ENCODE measurements around the gene CCDC134.

The CCDC134 gene

DNA sequence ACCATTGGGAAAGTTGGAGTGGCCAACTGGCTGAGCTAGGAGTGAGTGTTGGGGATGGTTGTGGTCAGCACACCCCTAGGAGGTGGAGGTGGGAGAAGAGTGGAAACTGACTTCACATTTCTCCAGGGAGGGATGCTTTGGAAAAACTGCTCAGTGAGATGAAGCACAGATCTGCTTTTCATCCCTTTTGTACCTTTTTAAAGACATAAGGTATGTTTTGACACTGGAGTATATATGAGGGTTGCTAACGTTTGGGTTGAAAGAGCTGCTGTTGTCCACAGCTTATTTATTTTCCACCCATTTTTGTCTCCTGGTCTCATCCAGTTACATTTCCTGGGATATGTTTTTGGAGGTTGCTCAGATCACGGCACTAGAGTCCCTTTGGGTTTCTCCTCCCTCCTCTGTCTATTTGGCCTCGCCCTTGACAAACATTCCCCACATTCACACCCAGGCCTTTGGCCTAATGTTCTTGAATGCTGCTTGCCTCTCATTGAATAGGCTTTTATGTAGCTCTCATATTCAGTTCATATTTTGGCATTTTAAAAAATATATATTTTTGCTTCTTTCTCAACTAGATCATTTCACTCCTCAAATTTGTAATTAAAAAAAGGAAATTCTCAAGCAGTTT lies 40.7 kb downstream of the CCDC134 start:
- peaks cover 14% of the 10 kb centered on the region for H3K4me1 ChIP-seq (ENCODE audit: control insufficient read depth, insufficient read depth, low read length)
- TF ChIP-seq, protein P1, sequence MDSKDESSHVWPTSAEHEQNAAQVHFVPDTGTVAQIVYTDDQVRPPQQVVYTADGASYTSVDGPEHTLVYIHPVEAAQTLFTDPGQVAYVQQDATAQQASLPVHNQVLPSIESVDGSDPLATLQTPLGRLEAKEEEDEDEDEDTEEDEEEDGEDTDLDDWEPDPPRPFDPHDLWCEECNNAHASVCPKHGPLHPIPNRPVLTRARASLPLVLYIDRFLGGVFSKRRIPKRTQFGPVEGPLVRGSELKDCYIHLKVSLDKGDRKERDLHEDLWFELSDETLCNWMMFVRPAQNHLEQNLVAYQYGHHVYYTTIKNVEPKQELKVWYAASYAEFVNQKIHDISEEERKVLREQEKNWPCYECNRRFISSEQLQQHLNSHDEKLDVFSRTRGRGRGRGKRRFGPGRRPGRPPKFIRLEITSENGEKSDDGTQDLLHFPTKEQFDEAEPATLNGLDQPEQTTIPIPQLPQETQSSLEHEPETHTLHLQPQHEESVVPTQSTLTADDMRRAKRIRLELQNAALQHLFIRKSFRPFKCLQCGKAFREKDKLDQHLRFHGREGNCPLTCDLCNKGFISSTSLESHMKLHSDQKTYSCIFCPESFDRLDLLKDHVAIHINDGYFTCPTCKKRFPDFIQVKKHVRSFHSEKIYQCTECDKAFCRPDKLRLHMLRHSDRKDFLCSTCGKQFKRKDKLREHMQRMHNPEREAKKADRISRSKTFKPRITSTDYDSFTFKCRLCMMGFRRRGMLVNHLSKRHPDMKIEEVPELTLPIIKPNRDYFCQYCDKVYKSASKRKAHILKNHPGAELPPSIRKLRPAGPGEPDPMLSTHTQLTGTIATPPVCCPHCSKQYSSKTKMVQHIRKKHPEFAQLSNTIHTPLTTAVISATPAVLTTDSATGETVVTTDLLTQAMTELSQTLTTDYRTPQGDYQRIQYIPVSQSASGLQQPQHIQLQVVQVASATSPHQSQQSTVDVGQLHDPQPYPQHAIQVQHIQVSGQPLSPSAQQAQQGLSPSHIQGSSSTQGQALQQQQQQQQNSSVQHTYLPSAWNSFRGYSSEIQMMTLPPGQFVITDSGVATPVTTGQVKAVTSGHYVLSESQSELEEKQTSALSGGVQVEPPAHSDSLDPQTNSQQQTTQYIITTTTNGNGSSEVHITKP (tag by site-specific recombination; IDR thresholded peaks at IDR 0.05), result peak; percentile 98
- TF ChIP-seq ZNF561 (tag by site-specific recombination; IDR thresholded peaks at IDR 0.05; ENCODE audit: borderline replicate concordance) (no peak), KLF1 (tag by site-specific recombination; IDR thresholded peaks at IDR 0.05) (peak; percentile 62; the same call in 1 of the 2 replicates)
- ChIA-PET CTCF (interaction anchor here (1.0 to 1.1 kb wide), 2 partner anchors 119 to 144 kb away, joined by 3 read pairs; no protein-coding TSS in a partner anchor), POLR2A (interaction anchor here (1.3 kb wide), 1 partner anchor 8 kb away, joined by 3 read pairs; the partner anchor contains the start of gene SREBF2)
- no peaks in the 10 kb centered on the region for H3K9me3 ChIP-seq (ENCODE audit: control insufficient read depth, insufficient read depth, low read depth, low read length)
- peaks cover 18 to 20% of the 10 kb centered on the region in 2 experiments for H3K36me3 ChIP-seq (ENCODE audit: control insufficient read depth in 2 of 2, insufficient read depth in 1 of 2, low read length in 2 of 2)
- H3K27ac ChIP-seq (ENCODE audit: extremely low read depth, low read depth, low read length), result no peak overlapping the region
- H3K4me3 ChIP-seq (ENCODE audit: low read depth, low read length), result no peak overlapping the region

DNA sequence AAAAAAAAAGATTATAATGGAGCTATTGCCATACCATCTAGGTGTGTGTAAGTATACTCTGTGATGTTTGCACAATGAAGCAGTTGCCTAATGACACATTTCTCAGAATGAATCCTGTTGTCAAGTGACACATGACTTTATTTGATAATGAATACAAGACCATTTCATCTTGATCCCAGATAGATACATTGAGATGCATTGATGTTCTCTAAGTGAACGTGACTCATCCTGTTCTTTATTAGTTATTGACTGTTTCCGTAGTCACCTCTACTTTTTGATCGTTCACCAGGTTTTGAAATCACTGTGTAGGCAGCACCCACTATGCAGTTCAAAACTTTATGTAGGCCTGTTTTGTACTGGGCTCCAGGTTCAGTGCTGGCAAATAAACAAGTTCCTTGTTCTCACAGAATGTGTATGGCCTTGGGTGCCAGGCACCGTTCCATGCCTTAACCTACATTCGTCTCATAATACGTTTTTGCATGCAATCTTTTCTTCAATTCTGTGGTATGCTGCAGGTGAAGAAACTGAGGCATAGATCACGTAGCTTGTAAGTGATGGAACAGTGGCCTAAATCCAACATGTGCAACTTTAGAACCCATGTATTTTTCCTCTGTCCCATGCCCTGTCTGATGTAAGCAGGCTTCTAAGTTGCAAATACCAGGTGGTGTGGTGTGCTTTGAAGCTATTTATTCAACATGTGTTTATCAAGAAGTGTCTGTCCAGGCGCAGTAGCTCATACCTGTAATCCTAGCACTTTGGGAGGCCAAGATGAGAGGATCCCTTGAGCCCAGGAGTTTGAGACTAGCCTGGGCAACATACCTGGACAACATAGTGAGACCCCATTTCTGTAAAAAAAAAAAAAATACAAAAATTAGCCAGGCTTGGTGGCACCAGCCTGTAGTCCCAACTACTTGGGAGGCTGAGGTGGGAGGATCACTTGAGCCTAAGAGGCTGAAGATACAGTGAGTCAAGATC lies 42.8 kb downstream of the CCDC134 start:
- Histone ChIP-seq H3K36me3 (ENCODE audit: control insufficient read depth in 2 of 2, insufficient read depth in 1 of 2, low read length in 2 of 2) (peaks cover 10% of the 10 kb centered on the region in 2 experiments; a peak in 2 of 3 replicates), H3K4me3 (ENCODE audit: low read depth, low read length) (no peak overlapping the region), H3K9me3 (ENCODE audit: control insufficient read depth, insufficient read depth, low read depth, low read length) (no peaks in the 10 kb centered on the region), H3K4me1 (ENCODE audit: control insufficient read depth, insufficient read depth, low read length) (peaks cover 23% of the 10 kb centered on the region), H3K27ac (ENCODE audit: extremely low read depth, low read depth, low read length) (no peak overlapping the region)
- CTCF ChIA-PET, result interaction anchor here (1.3 to 4.9 kb wide), 3 partner anchors 14 to 146 kb away, joined by 5 to 35 read pairs (median 16); no protein-coding TSS in a partner anchor
- POLR2A ChIA-PET, result interaction anchor here (0.5 to 1.4 kb wide), 3 partner anchors 9 to 104 kb away, joined by 3 to 5 read pairs (median 3); partner anchors contain the start of gene CENPM
- TF ChIP-seq ZNF155 (tag by site-specific recombination; IDR thresholded peaks at IDR 0.05) (no peak), GLI2 (tag by site-specific recombination; IDR thresholded peaks at IDR 0.05; ENCODE audit: borderline replicate concordance, low read depth) (no peak), SCRT2 (tag by site-specific recombination; IDR thresholded peaks at IDR 0.05) (peak; percentile 49), ZFHX2 (tag by site-specific recombination; conservative IDR thresholded peaks at IDR 0.05) (0 out of 2 replicates have a peak, but pooled peaks have one; percentile 4), ZNF248 (tag by site-specific recombination; IDR thresholded peaks at IDR 0.05) (no peak), ZBTB20 (tag by site-specific recombination; IDR thresholded peaks at IDR 0.05) (no peak), BCL11A (tag by site-specific recombination; IDR thresholded peaks at IDR 0.05; ENCODE audit: low read depth) (no peak), ZNF529 (tag by site-specific recombination; IDR thresholded peaks at IDR 0.05; ENCODE audit: insufficient replicate concordance) (no peak), ZNF121 (tag by site-specific recombination; IDR thresholded peaks at IDR 0.05) (peak; percentile 85)
- TF ChIP-seq, protein P2, sequence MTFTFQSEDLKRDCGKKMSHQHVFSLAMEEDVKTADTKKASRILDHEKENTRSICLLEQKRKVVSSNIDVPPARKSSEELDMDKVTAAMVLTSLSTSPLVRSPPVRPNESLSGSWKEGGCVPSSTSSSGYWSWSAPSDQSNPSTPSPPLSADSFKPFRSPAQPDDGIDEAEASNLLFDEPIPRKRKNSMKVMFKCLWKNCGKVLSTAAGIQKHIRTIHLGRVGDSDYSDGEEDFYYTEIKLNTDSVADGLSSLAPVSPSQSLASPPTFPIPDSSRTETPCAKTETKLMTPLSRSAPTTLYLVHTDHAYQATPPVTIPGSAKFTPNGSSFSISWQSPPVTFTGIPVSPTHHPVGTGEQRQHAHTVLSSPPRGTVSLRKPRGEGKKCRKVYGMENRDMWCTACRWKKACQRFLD (tag by site-specific recombination; IDR thresholded peaks at IDR 0.05), result no peak
- TF ChIP-seq, protein P3, sequence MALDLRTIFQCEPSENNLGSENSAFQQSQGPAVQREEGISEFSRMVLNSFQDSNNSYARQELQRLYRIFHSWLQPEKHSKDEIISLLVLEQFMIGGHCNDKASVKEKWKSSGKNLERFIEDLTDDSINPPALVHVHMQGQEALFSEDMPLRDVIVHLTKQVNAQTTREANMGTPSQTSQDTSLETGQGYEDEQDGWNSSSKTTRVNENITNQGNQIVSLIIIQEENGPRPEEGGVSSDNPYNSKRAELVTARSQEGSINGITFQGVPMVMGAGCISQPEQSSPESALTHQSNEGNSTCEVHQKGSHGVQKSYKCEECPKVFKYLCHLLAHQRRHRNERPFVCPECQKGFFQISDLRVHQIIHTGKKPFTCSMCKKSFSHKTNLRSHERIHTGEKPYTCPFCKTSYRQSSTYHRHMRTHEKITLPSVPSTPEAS (tag by site-specific recombination; IDR thresholded peaks at IDR 0.05), result 0 out of 2 replicates have a peak, but pooled peaks have one; percentile 26
- TF ChIP-seq, protein P4, sequence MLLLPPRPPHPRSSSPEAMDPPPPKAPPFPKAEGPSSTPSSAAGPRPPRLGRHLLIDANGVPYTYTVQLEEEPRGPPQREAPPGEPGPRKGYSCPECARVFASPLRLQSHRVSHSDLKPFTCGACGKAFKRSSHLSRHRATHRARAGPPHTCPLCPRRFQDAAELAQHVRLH (tag by site-specific recombination; IDR thresholded peaks at IDR 0.05), result no peak
- TF ChIP-seq, protein P1 (tag by site-specific recombination; IDR thresholded peaks at IDR 0.05), result no peak
- TF ChIP-seq, protein P5, sequence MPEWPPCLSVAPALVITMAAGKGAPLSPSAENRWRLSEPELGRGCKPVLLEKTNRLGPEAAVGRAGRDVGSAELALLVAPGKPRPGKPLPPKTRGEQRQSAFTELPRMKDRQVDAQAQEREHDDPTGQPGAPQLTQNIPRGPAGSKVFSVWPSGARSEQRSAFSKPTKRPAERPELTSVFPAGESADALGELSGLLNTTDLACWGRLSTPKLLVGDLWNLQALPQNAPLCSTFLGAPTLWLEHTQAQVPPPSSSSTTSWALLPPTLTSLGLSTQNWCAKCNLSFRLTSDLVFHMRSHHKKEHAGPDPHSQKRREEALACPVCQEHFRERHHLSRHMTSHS (tag by site-specific recombination; IDR thresholded peaks at IDR 0.05), result no peak

All from HEK293 (cell line).